Karpas-422 (cell line): ENCODE results near the gene CFAP92. TPM values are rescaled to one million over a fixed set of nuclear protein-coding genes. Genes with fewer than 3 reads are reported as not detected.

ENCODE experiments used
- DNase-seq: peaks from one replicate; pipeline ENCODE4 v3.0.0-alpha.2; 2015
- H2AFZ ChIP-seq: fragments of 200-600 bp; sonication (generic); 2 replicates; pipeline ENCODE4 v1.6.1; 2014; ENCODE audit warnings: antibody characterized with exemption, low read length, mixed read lengths
- H3K27ac ChIP-seq: fragments of 200-600 bp; sonication (generic); 2 replicates; pipeline ENCODE4 v1.5.1; 2014; ENCODE audit warnings: mild to moderate bottlenecking, low read length, moderate library complexity
- H3K27me3 ChIP-seq: fragments of 200-600 bp; sonication (generic); 2 replicates; pipeline ENCODE4 v1.6.1; 2014; ENCODE audit warnings: low read length, mixed read lengths
- H3K36me3 ChIP-seq: fragments of 200-600 bp; sonication (generic); 2 replicates; pipeline ENCODE4 v1.6.1; 2014; ENCODE audit warnings: low read length, mixed read lengths; ENCODE audit not compliant: insufficient read depth
- H3K4me1 ChIP-seq: fragments of 200-600 bp; sonication (generic); 2 replicates; pipeline ENCODE4 v1.6.1; 2014; ENCODE audit warnings: mild to moderate bottlenecking, low read length, mixed read lengths
- H3K4me2 ChIP-seq: fragments of 200-600 bp; sonication (generic); 2 replicates; pipeline ENCODE4 v1.6.1; 2014; ENCODE audit warnings: low read length, low read depth, mild to moderate bottlenecking; ENCODE audit not compliant: poor library complexity, severe bottlenecking
- H3K4me3 ChIP-seq: fragments of 200-600 bp; sonication (generic); 2 replicates; pipeline ENCODE4 v1.5.1; 2014; ENCODE audit warnings: mild to moderate bottlenecking, antibody characterized with exemption, low read length, mixed read lengths
- H3K79me2 ChIP-seq: fragments of 200-600 bp; sonication (generic); 2 replicates; pipeline ENCODE4 v1.6.1; 2014; ENCODE audit warnings: mild to moderate bottlenecking, low read length, mixed read lengths
- H3K9ac ChIP-seq: fragments of 200-600 bp; sonication (generic); 2 replicates; pipeline ENCODE4 v1.6.0; 2014; ENCODE audit warnings: low read length
- H3K9me2 ChIP-seq: fragments of 200-600 bp; sonication (generic), shearing (Covaris generic); replicated peaks from 2 replicates; pipeline ENCODE4 v1.6.0; 2014; ENCODE audit warnings: mild to moderate bottlenecking, low read length, moderate library complexity; ENCODE audit not compliant: insufficient read depth
- H3K9me3 ChIP-seq: fragments of 300-700, 200-600 bp; sonication (generic); 2 replicates; pipeline ENCODE4 v1.6.1; 2014; ENCODE audit warnings: low read length, mixed read lengths
- H4K20me1 ChIP-seq: fragments of 200-600 bp; sonication (generic); 2 replicates; pipeline ENCODE4 v1.6.1; 2014; ENCODE audit warnings: mild to moderate bottlenecking, antibody characterized with exemption, low read length, low read depth; ENCODE audit not compliant: insufficient read depth
- total RNA-seq: library from RNA; depleted of rRNA; stranded (reverse); fragments of >200 nt; shearing (Covaris generic); gene quantifications from 2 replicates; pipeline ENCODE4 v1.2.3, GENCODE V29; 2014; ENCODE audit warnings: low replicate concordance

The CFAP92 gene
- total RNA-seq, 1 experiment from 2014 or later: not detected

- Histone ChIP-seq H3K9me2 (no peaks in the 10 kb centered on the region), H3K36me3 (no peaks in the 10 kb centered on the region), H4K20me1 (no peaks in the 10 kb centered on the region), H3K9ac (no peak overlapping the region), H3K9me3 (no peaks in the 10 kb centered on the region), H3K79me2 (peaks cover 22% of the 10 kb centered on the region), H3K4me3 (no peak overlapping the region), H3K4me1 (peaks cover 27% of the 10 kb centered on the region), H2AFZ (no peak overlapping the region), H3K4me2 (no peak overlapping the region), H3K27ac (no peak overlapping the region), H3K27me3 (no peaks in the 10 kb centered on the region)
- DNase-seq: peak; percentile 82
Observed at GRCh38 chr3:128875556-128876120, 118.2 kb downstream of the CFAP92 start.

- H3K9ac ChIP-seq: no peak overlapping the region
- no peaks in the 10 kb centered on the region for H3K27me3 ChIP-seq
- H3K4me2 ChIP-seq: no peak overlapping the region
- H3K36me3 ChIP-seq: no peaks in the 10 kb centered on the region
- peaks cover 12% of the 10 kb centered on the region for H3K79me2 ChIP-seq
- H3K9me2 ChIP-seq: no peaks in the 10 kb centered on the region
- no peaks in the 10 kb centered on the region for H3K9me3 ChIP-seq
- H3K27ac ChIP-seq: no peak overlapping the region
- DNase-seq: no peak
- H3K4me1 ChIP-seq: peaks cover 21% of the 10 kb centered on the region
- H3K4me3 ChIP-seq: no peak overlapping the region
- no peaks in the 10 kb centered on the region for H4K20me1 ChIP-seq
- no peak overlapping the region for H2AFZ ChIP-seq
Observed at GRCh38 chr3:128874481-128875180, 119.2 kb downstream of the CFAP92 start.

GRCh38 chr3:128873244-128874022 lies 120.4 kb downstream of the CFAP92 start:
- Histone ChIP-seq H3K79me2 (peaks cover 3% of the 10 kb centered on the region), H3K9me2 (no peaks in the 10 kb centered on the region), H2AFZ (no peak overlapping the region), H3K27me3 (no peaks in the 10 kb centered on the region), H3K4me3 (no peak overlapping the region), H3K9ac (no peak overlapping the region), H3K27ac (no peak overlapping the region), H3K9me3 (no peaks in the 10 kb centered on the region), H3K4me1 (peaks cover 14% of the 10 kb centered on the region), H3K4me2 (no peak overlapping the region), H4K20me1 (no peaks in the 10 kb centered on the region), H3K36me3 (no peaks in the 10 kb centered on the region)
- no peak for DNase-seq

- no peaks in the 10 kb centered on the region for H3K27me3 ChIP-seq
- no peaks in the 10 kb centered on the region for H3K9me3 ChIP-seq
- H3K36me3 ChIP-seq: no peaks in the 10 kb centered on the region
- no peaks in the 10 kb centered on the region for H3K9me2 ChIP-seq
- H3K4me2 ChIP-seq: no peak overlapping the region
- H3K27ac ChIP-seq: no peak overlapping the region
- no peaks in the 10 kb centered on the region for H4K20me1 ChIP-seq
- H2AFZ ChIP-seq: no peak overlapping the region
- H3K79me2 ChIP-seq: no peaks in the 10 kb centered on the region
- no peak overlapping the region for H3K4me3 ChIP-seq
- H3K4me1 ChIP-seq: peaks cover 7% of the 10 kb centered on the region
- no peak for DNase-seq
- H3K9ac ChIP-seq: no peak overlapping the region
Observed at GRCh38 chr3:128872744-128873143, 121.1 kb downstream of the CFAP92 start.

- H3K4me2 ChIP-seq: no peak overlapping the region
Observed at GRCh38 chr3:128872282-128872681, 121.6 kb downstream of the CFAP92 start.

GRCh38 chr3:128870347-128870746 lies 123.5 kb downstream of the CFAP92 start:
- no peak overlapping the region for H3K9ac ChIP-seq
- no peaks in the 10 kb centered on the region for H3K4me1 ChIP-seq
- H3K9me3 ChIP-seq: no peaks in the 10 kb centered on the region
- no peak overlapping the region for H2AFZ ChIP-seq
- H4K20me1 ChIP-seq: no peaks in the 10 kb centered on the region
- no peaks in the 10 kb centered on the region for H3K9me2 ChIP-seq
- no peaks in the 10 kb centered on the region for H3K79me2 ChIP-seq
- no peak overlapping the region for H3K27ac ChIP-seq
- H3K4me2 ChIP-seq: no peak overlapping the region
- no peak overlapping the region for H3K4me3 ChIP-seq
- peak; percentile 65 for DNase-seq
- H3K36me3 ChIP-seq: no peaks in the 10 kb centered on the region
- H3K27me3 ChIP-seq: no peaks in the 10 kb centered on the region

More at GRCh38 chr3:128872282-128872681, 121.6 kb downstream of the CFAP92 start:
- H3K4me3 ChIP-seq: no peak overlapping the region
- no peak overlapping the region for H3K27ac ChIP-seq
- no peaks in the 10 kb centered on the region for H4K20me1 ChIP-seq
- H3K27me3 ChIP-seq: no peaks in the 10 kb centered on the region
- no peak overlapping the region for H2AFZ ChIP-seq
- H3K79me2 ChIP-seq: no peaks in the 10 kb centered on the region
- DNase-seq: no peak
- H3K9me3 ChIP-seq: no peaks in the 10 kb centered on the region
- H3K36me3 ChIP-seq: no peaks in the 10 kb centered on the region
- H3K9me2 ChIP-seq: no peaks in the 10 kb centered on the region
- H3K4me1 ChIP-seq: peaks cover 2% of the 10 kb centered on the region; the same call in 1 of the 2 replicates
- no peak overlapping the region for H3K9ac ChIP-seq

GRCh38 chr3:128867200-128868125 lies 126.4 kb downstream of the CFAP92 start:
- Histone ChIP-seq H3K27me3 (no peaks in the 10 kb centered on the region), H3K9ac (no peak overlapping the region), H3K4me1 (no peaks in the 10 kb centered on the region)

More at GRCh38 chr3:128867200-128868125, 126.4 kb downstream of the CFAP92 start:
- Histone ChIP-seq H3K27ac (no peak overlapping the region), H4K20me1 (no peaks in the 10 kb centered on the region), H3K9me3 (no peaks in the 10 kb centered on the region), H2AFZ (no peak overlapping the region), H3K9me2 (no peaks in the 10 kb centered on the region), H3K4me2 (no peak overlapping the region), H3K36me3 (no peaks in the 10 kb centered on the region), H3K79me2 (no peaks in the 10 kb centered on the region), H3K4me3 (no peak overlapping the region)
- DNase-seq: no peak
